Ramos (cell line): ENCODE measurements around the gene HMGB2.

ENCODE experiments used
- in situ Hi-C: fragments of 300-500 bp; cut with MboI; formaldehyde crosslinking; loops from one replicate; pipeline ENCODE4 v1.14.3; 2022; ENCODE audit warnings: low sequenced_read_pairs; ENCODE audit not compliant: unreplicated experiment

Gene HMGB2

DNA sequence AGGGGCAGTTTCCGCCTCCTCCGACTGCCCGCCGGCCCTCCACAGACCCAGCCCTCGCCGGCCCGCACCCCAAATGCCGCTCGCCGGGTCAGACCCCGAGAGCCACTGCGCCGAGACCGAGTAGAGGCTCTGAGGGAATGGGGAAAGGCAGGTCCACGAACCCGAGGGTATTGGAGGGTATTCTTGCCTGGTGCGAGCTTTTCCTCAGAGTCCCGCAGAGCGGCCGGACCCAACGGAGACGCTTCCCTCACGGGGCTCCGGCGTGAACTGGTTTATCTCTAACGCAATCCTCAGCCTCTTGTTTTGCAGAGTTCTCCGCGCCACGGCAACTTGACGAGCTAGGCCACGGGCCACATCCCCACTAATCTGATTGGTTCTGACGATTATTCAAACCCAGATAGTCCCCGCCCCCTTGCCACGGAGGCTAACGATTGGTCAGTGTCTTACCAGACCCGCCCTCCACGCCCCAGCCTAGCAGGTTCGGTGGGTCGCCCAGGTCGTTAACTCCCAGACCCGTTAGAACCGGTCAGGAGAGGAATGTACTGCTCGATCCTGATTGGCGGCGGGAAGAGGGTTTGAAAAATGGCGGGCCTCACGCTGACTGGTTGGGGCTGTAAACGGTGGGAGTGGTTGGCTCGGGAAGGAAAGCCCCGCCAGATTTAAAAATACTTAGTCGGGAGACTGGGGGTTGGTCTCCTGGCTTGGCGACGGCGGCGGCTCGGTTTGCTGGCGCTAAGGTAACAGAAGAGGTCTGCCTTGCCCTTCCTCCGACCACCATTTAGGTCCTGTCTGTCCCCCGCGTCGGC, at the start of gene HMGB2:
Gene HMGB2, minus strand, starts transcription at position 274 of the 806 bp plus-strand sequence. CDS start 709 bp downstream, outside the sequence.
- in situ Hi-C loops, result no loop called here

DNA sequence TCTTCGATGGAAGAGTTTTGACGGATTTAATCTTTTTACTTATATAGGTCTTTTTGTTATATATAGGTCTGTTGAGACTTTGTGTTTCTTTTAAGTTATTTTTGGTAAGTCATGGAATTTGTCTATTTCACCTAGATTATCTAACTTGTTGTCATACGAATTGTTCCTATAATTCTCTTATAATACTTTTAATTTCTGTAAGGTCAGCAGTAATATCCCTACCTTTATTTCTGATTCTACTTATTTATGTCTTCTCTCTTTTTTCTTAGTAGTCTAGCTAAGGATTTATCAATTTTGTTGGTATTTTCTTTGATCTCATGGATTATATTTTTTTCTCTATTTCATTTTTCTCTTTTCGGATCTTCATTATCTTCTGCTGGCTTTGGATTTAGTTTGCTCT, 48.2 kb upstream of the HMGB2 start:
- in situ Hi-C loops, result no loop called here

DNA sequence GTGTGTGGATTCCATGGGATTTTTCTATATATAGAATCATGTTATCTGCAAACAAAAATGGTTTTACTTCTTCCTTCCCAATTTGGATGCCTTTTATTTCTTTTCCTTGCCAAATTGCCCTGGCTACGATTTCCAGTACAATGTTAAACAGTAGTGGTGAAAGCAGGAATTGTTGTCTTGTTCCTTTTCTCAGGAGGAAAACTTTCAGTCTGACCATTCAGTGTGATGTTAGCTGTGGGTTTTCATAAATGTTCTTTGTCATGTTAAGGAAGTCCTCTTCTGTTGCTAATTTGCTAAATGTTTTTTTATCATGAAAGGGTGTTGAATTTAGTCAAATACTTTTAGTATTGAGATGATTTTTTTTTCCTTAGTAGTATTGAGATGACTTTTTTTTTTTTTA, 47.5 kb upstream of the HMGB2 start:
- in situ Hi-C loops, result no loop called here

DNA sequence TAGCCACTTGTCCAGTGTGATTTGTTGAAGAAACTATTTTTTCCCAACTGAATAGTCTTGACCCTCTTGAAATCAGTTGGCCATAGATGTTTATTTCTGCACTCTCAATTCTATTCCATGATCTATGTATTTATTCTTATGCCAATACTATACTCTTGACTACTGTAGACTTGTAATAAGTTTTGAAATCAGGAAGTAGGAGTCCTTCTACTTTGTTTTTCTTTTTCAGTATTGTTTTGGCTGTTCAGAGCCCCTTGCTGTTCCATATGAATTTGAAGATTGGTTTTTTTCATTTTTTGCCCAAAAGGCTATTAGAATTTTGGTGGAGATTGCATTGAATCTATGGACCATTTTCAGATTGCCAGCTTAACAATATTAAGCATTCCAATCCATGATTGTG, 46.8 kb upstream of the HMGB2 start:
- in situ Hi-C loops, result no loop called here

DNA sequence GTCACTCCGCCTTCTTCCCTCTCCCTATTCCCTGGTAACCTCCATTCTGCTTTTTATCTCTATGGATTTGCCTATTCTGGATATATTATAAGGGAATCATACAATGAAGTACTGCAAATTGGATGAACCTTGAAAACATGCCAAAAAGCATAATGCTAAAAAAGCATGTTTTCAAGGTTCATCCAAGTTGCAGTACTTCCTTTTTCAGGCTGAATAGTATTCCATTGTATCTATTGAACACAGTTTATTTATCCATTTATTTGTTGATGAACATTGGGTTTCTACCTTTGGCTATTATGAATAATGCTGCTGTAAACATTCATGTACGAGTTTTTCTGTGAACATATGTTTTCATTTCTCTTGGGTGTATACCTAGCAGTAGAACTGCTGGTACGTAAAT, 45.8 kb upstream of the HMGB2 start:
- in situ Hi-C loops, result no loop called here

DNA sequence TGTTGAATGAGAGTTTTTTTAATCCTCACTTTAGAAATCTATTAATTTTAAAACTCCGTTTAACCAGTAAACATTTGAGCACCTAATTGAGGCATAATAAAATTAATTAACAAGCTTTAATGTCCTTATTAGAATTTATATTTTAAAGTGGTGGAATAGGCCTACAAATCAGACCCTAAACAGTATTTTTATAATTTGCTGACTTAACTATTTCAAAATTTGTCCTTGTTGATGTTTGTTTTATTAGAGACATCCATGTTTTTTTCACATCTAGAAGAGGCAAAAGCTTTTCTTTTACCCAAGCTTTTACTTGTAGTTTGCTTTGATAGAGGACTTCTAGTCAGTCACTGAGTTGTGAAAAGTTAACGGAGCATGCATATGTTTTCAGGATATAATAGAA, 40.4 kb upstream of the HMGB2 start:
- in situ Hi-C loops, result no loop called here

DNA sequence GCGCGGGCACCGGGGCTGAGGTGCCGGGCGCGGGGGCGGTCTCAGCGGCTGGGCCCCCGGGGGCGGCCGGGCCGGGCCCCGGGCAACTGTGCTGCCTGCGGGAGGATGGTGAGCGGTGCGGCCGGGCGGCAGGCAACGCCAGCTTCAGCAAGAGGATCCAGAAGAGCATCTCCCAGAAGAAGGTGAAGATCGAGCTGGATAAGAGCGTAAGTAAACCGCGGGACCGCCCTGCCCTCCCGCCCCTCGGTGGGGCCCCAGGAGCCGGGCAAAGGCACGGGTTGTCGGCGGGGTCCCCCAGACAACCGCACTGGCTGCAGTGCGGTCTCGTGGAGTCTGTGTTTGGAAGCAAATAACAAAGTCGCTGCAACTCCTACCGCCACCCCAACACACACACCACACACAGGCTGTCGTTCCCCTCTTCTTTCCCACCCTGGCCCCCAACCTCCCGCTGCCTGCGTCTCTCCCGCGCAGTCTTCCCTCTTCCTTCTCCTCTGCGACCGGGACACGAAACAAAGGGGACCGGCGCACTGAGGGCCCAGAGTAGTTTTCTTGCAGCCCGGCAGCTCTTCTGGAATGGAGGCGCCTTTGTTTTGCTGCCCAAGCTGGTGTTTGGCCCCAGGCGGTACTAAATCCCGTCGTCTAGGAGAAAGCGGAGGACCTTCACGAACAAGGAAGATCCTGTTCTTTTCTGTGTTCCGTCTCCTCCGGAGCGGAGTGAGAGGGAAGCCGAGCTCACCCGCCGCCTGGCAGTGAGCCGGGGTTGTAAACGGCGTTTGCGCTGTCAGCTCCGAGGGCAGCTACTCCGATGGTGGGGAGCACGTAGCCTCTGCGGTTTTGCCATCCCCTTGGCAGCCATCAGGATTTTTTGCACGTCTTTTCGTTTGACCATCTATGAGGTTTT, 37.4 kb upstream of the HMGB2 start:
- in situ Hi-C loops, result no loop called here

DNA sequence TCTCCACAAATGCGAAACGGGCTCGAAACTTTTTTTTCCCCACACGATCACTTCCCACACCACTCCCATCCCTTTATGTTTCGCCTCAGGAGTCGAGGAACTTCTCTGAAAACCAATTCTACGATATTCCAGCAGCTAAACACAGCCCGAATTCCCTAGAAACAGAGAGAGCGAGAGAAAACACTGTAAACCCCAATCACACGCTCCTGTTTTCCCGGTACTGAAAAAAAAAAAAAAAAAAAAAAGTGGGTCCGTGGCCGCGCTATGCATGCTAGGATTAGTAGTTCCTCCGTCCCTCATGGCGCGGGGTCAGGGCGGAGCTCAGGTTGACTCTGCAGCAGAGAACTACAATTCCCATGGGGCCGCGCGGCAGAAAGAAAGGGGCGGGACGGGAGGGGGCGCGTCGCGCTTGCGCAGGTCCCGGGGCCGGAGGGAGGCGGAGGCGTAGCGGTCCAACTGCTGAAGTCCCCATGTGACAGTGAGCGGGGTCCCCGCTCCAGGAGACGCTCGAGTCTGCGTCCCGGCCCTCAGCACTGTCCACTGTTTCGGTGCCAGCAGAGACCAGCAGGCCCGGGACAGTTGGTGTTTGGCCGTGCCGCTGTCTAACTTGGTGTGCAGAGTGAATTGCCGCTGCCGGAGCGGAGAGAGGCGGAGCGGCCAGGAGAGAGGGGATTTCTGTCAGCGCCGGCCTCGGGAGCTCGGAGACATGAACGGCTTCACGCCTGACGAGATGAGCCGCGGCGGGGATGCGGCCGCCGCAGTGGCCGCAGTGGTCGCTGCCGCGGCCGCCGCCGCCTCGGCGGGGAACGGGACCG, 36.5 kb upstream of the HMGB2 start, which contains the start of gene SAP30:
Gene SAP30, plus strand, starts transcription at position 478 of the 815 bp plus-strand sequence. Its CDS starts 229 bp downstream, at position 707.
- in situ Hi-C loops, result no loop called here

DNA sequence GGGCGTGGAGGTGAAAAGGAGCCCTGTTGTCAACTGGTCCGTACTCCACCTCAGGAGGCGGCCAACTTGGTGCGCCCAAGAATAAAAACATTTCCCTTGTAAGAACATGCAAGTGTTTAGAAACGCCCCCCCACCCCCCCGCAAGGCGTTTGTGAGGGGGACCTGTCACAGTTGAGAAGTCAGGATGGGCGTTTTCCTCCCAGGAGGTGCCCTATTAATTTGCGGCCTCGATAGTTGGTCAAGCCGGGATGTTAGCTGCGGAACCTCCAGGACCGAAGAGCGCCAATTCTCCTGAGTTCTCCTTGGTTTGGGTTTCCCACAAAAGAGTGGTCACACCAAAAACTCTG, 35.9 kb upstream of the HMGB2 start:
- in situ Hi-C loops, result no loop called here

DNA sequence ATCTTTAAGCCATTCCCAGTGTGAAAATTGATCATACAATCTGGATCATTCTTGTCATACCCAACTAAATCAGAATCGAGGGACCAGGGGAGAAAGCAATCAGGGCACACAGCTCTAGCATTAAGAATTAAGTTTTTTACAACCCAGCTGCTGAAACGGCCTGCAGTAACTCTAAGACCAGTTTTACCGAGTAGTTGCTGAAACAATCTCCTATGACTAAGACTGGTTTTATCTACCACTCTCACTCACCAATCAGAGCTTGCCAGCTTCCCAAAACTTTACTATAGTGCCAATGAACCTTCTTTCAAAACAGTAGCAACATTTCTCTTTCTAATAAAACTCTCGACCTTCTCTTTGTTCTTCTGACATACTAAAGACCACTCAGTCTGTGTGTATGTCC, 33.8 kb upstream of the HMGB2 start:
- in situ Hi-C loops, result no loop called here

DNA sequence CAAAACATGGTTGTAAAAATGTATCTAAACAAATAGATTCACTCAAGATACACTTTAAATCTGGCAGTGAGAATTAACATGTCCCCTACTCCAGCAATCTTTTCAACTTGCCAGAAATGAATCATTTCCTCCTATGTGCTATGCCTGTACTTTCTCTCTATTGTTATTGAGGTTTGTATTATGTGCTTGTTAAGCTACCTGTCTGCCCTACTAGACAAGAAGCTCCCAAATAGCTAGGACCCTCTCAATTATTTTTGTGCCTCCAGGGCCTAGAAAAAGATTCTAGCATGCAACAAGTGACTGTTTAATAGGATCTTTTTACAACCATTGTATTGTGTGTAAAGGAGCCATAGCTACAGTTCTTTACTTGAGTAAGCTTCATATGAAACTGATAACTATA, 33.1 kb upstream of the HMGB2 start:
- in situ Hi-C loops, result no loop called here

DNA sequence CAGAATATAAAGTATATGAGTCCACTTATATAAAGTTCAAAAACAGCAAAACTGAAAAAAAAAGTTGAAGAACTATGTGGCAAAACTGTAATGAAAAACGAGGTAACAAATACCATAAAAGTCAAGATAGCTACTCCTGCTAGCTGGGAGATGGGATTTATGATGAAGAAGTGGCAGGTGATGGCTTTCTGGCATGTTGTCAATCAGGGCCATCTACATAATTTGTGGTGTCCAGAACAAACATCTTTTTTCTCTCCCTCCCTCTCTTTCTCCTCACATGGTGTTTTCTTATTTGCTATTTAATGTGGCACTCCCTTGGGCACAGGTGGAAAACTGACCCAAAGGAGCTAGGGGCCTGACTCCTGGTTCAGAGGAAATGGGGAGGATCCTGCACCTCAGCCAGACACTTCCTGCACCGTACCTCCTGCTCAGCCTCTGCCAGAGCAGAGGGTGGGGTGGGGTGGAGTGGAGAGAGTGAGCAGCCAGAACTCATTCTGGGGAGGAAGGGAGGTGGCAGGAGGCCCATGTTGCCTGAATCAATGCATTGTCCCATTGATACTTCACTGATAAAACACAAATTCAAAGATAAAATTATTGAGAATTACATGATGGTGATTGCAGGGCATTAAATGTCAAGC, 31.3 kb upstream of the HMGB2 start:
- in situ Hi-C loops, result no loop called here

DNA sequence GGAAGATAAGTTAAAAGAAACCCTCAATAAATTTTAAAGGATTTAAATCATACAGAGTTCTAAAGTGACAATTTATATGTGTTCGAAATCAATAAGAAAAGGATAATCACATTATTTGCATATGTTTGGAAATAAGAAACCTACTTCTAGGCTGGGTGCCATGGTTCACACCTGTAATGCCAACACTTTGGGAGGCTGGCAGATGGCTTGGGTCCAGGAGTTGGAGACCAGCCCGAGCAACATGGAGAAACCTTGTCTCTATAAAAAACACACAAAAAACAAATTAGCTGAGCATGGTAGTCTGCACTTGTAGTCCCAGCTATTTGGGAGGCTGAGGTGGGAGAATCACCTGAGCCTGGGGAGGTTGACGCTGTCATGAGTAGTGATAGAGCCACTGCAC, 28.5 kb upstream of the HMGB2 start:
- in situ Hi-C loops, result no loop called here

DNA sequence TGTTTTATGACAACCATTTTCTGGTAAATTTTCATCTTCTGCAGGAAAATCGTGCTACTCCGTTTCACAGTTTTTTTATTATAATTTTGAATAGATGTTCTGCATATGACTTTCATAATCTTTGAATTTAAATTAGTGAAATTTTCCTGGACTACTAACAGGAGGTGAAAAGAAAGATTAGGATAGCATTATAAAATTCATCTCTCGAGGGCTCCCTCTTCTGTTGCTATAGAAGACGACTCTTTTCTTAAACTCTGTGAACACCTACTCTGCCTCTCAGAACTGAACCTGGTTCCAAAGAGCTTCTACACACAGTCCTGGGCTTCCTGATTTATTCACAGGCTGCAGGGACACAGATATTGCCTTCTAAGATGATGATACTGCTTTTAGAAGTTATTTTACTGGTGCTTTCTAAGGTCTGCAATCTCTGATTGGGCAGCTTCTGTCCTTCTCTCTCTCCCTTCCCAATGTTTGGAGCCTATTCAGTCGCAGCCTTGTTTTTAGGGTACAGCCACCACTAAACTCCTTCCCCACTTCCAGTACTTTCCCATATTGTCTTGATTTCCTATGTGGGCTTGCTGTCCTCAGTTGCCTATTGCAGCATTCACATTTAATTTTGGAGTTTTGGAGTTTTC, 26.5 kb upstream of the HMGB2 start:
- in situ Hi-C loops, result no loop called here

DNA sequence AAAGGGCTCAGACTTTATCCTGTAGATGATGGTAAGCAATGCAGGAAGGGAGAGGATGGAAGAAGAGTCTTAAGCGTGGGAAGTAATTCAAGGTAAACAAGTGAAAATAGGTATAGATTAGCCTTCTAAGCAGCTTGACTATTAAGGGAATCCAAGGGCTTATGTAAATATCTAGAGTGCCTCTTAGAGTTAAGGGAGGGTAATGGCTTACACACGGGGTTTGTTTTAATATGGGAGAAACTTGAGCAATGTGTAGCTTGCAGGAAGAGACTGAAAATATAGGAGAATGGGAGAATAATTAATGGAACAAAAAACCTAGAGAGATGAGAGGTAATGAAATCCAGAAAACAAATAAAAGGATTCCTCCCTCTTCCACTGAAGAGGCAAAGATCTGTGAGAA, 23.8 kb upstream of the HMGB2 start:
- in situ Hi-C loops, result no loop called here

DNA sequence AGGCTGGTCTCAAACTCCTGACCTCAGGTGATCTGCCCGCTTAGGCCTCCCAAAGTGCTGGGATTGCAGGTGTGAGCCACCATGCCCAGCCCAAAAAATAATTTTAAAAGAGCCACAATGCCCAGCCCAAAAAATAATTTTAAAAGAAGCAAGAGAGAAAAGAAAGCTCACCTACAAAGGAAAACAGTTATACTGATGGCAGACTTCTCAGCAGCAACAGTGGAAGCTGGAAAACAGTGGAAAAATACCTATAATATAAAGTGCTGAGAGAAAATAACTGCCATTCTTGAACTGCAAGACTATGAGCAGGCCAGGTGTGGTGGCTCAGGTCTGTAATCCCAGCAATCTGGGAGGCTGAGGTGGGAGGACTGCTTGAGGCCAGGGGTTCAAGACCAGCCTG, 13.3 kb upstream of the HMGB2 start:
- in situ Hi-C loops, result no loop called here

DNA sequence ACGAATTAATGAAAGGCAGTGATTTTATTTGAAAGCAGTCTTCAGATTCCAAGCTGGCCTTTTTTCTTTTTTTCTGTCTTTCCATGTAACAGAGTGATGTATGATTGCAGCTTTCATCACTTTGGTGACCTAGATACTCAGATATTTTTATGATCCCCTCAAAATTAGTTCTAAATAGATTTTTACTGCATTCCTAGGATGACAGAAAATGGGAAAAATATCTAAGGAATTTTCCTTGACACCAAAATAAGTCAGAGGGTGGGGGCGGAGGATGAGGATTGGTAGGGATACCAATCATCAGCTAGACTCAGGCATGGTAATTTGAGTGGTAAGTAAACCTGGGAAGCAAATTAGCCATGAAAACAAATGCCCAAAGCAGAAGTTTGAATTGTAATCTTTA, 11.9 kb upstream of the HMGB2 start:
- in situ Hi-C loops, result no loop called here

DNA sequence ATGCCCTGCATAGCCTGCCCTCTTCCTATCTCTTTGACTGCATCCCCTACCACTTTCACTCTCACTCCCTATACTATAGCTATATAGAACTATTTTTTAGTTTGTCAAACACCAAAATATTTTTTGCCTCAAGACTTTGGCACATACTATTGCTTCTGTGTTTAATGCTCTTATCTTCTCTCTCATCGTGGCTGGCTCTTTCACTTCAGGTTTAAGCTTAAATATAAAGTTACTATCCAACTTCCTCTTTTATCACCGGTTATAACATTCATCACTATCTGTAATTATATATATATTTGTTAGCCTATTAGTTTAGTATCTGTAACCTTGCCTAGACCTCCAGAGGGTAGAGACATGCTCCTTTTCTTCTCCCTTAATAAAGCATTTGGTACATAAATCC, 11.5 kb upstream of the HMGB2 start:
- in situ Hi-C loops, result no loop called here

DNA sequence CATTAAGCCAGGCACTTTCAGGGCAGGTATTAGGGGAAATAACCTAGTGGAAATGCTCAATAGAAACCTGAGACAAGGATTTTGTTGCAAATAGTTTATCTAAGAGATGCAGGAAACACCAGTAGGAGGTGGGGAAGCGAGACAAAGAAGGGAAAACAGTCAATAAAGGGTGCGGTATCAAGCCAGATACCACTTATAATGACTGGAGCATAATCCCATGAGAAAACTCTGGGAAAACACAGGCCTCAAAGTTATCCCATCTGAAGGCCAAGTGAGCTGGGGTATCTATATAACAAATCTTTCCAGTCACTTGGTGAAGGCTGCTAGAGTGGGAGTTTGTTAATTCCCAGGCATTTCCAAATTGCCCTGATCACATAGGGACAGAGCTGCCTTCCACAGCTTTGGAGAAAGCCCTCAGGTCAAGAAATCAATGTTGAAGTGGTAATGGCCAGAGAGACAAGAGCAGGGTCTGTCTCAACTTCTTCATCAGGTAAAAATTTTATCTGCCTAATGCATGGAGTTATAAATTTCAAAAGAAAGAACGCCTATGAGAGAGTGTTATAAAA, 9.8 kb upstream of the HMGB2 start:
- in situ Hi-C loops, result no loop called here
